22Rv1 (cell line): Measurements from ENCODE around the gene EXOC3L1.

Source experiments
- ZFX ChIP-seq: fragments of 450-650 bp; IDR thresholded peaks from 2 replicates; pipeline ENCODE4 v1.6.1; 2017; ENCODE audit warnings: antibody characterized with exemption, borderline replicate concordance
- TF ChIP-seq, protein P1 (sequence below): fragments of 450-650 bp; IDR thresholded peaks from 2 replicates; pipeline ENCODE4 v1.5.1; 2017; ENCODE audit warnings: mild to moderate bottlenecking

DNA sequence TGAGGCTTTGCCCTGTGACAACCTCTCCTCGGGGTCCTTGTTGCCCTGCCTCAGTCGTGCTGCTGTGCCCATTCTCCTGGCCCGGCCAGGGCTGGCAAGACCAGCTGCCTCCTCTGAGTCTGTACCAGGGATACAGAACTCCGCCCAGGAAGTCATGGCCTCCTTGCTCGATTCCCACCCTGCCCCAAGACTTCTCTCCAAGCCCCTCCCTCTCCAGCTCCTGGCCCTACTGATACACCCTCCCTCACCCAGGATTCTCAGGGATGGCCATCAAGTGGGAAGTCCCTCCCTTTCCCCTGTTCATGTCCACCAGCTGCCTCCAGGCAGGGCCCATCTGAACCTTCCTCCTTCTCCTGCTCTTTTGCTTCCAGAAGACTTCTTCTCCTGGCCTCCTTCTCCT lies 25.8 kb upstream of the EXOC3L1 start:
- TF ChIP-seq, protein P1, sequence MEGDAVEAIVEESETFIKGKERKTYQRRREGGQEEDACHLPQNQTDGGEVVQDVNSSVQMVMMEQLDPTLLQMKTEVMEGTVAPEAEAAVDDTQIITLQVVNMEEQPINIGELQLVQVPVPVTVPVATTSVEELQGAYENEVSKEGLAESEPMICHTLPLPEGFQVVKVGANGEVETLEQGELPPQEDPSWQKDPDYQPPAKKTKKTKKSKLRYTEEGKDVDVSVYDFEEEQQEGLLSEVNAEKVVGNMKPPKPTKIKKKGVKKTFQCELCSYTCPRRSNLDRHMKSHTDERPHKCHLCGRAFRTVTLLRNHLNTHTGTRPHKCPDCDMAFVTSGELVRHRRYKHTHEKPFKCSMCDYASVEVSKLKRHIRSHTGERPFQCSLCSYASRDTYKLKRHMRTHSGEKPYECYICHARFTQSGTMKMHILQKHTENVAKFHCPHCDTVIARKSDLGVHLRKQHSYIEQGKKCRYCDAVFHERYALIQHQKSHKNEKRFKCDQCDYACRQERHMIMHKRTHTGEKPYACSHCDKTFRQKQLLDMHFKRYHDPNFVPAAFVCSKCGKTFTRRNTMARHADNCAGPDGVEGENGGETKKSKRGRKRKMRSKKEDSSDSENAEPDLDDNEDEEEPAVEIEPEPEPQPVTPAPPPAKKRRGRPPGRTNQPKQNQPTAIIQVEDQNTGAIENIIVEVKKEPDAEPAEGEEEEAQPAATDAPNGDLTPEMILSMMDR = no peak
- no peak for TF ChIP-seq ZFX
